K562 (cell line): Measurements from ENCODE around the gene GNPAT. TPM values are rescaled to one million over a fixed set of nuclear protein-coding genes. Genes with fewer than 3 reads are reported as not detected.

Experiments
- ARID1B ChIP-seq: fragments of 450-650 bp; IDR thresholded peaks from 2 replicates; pipeline ENCODE4 v1.6.1; 2016; ENCODE audit warnings: antibody characterized with exemption, mild to moderate bottlenecking, inconsistent platforms
- ATF7 ChIP-seq: fragments of 450-650 bp; IDR thresholded peaks from 2 replicates; pipeline ENCODE4 v1.7.1; 2014; ENCODE audit warnings: mild to moderate bottlenecking, moderate library complexity
- CBFB ChIP-seq: sonication (generic); formaldehyde crosslinking; IDR thresholded peaks from 2 replicates; pipeline ENCODE4 v1.4.0; 2020; ENCODE audit warnings: mild to moderate bottlenecking, missing genetic modification reagents
- DDX20 ChIP-seq: fragments of 450-650 bp; IDR thresholded peaks from 2 replicates; pipeline ENCODE4 v1.6.1; 2016; ENCODE audit warnings: missing genetic modification characterization, low read depth, mild to moderate bottlenecking, missing compliant biosample characterization, moderate library complexity
- DEAF1 ChIP-seq: fragments of 450-650 bp; formaldehyde crosslinking; IDR thresholded peaks from 2 replicates; pipeline ENCODE4 v1.4.0; 2020; ENCODE audit warnings: mild to moderate bottlenecking, moderate library complexity
- DIDO1 ChIP-seq: fragments of 450-650 bp; IDR thresholded peaks from 2 replicates; pipeline ENCODE4 v1.6.1; 2016; ENCODE audit warnings: low read depth, missing biosample characterization, missing genetic modification characterization
- E2F6 ChIP-seq, 2 experiments: IDR thresholded peaks; 2 replicates each; pipeline ENCODE4 v1.6.1; 2011; ENCODE audit warnings: borderline replicate concordance in 1 of 2, control low read depth in 1 of 2, low read depth in 1 of 2, low read length in 1 of 2, mild to moderate bottlenecking in 1 of 2, mixed read lengths in 1 of 2, moderate library complexity in 1 of 2; ENCODE audit not compliant: insufficient read depth in 1 of 2, insufficient read length in 1 of 2, poor library complexity in 1 of 2, severe bottlenecking in 1 of 2; ENCODE audit errors: extremely low read depth in 1 of 2
- FOXK1 ChIP-seq: sonication (generic); formaldehyde crosslinking; IDR thresholded peaks from 2 replicates; pipeline ENCODE4 v1.8.0; 2022; ENCODE audit warnings: missing genetic modification reagents, mild to moderate bottlenecking, borderline replicate concordance
- FOXP4 ChIP-seq: sonication (generic); formaldehyde crosslinking; IDR thresholded peaks from 2 replicates; pipeline ENCODE4 v1.8.0; 2022; ENCODE audit warnings: mild to moderate bottlenecking, missing genetic modification reagents, borderline replicate concordance
- HCFC1 ChIP-seq: IDR thresholded peaks from 2 replicates; pipeline ENCODE4 v1.6.1; 2012; ENCODE audit warnings: low read depth, low read length, improper control_type of control experiment
- L3MBTL2 ChIP-seq: fragments of 450-650 bp; IDR thresholded peaks from 2 replicates; pipeline ENCODE4 v1.6.1; 2016; ENCODE audit warnings: mild to moderate bottlenecking, moderate library complexity
- MEF2D ChIP-seq: conservative IDR thresholded peaks from 2 replicates; pipeline ENCODE4 v1.6.1; 2016; ENCODE audit warnings: low read depth, missing genetic modification characterization, missing compliant biosample characterization
- NBN ChIP-seq: fragments of 450-650 bp; IDR thresholded peaks from 2 replicates; pipeline ENCODE4 v1.6.1; 2016; ENCODE audit warnings: low read depth, mild to moderate bottlenecking
- NFATC3 ChIP-seq: fragments of 450-650 bp; IDR thresholded peaks from 2 replicates; pipeline ENCODE4 v1.6.1; 2017; ENCODE audit warnings: mild to moderate bottlenecking
- RAD21 ChIP-seq, 2 experiments: fragments of 250-450 bp in 1 of 2; fragments of 450-650 bp in 1 of 2; sonication (Bioruptor Pico) in 1 of 2; formaldehyde crosslinking in 1 of 2; IDR thresholded peaks in 1 of 2; conservative IDR thresholded peaks in 1 of 2; 2 replicates each; pipeline versions ENCODE4 v1.4.0 to v1.8.0; 2020 to 2022; ENCODE audit warnings: mild to moderate bottlenecking in 2 of 2, moderate library complexity in 1 of 2
- YY1 ChIP-seq, 3 experiments: IDR thresholded peaks; 2 replicates each; pipeline ENCODE4 v1.6.1; 2011; ENCODE audit warnings: low read length in 2 of 3, mild to moderate bottlenecking in 2 of 3, moderate library complexity in 2 of 3, borderline replicate concordance in 1 of 3, control low read depth in 1 of 3, low read depth in 1 of 3; ENCODE audit not compliant: insufficient read depth in 3 of 3, insufficient replicate concordance in 2 of 3, control insufficient read depth in 1 of 3, insufficient read length in 1 of 3; ENCODE audit errors: extremely low read depth in 1 of 3
- ZNF224 ChIP-seq: sonication (generic); formaldehyde crosslinking; IDR thresholded peaks from 2 replicates; pipeline ENCODE4 v1.8.0; 2022; ENCODE audit warnings: mild to moderate bottlenecking, missing genetic modification reagents
- polyA plus RNA-seq, 8 experiments: library from polyadenylated mRNA; depleted of rRNA in 4 of 8; stranded (reverse) in 5 of 8; unstranded in 3 of 8; fragments of >200 nt; fragmentation: Nextera tagmentation in 2 of 8; fragmentation: Illumina TruSeq in 1 of 8; extraction: Ambion mirVana in 2 of 8; extraction: Trizol in 1 of 8; gene quantifications; 2 replicates each; pipeline versions ENCODE4 v1.2.1 to v1.2.3, GENCODE V29; 2011 to 2014; ENCODE audit warnings: inconsistent platforms in 1 of 8, missing spikeins in 1 of 8
- total RNA-seq, 7 experiments: library from RNA; depleted of rRNA in 6 of 7; stranded (reverse); fragments of >200 nt in 6 of 7; fragmentation: Illumina TruSeq in 2 of 7; extraction: Trizol in 2 of 7; gene quantifications; 2 replicates each; pipeline versions ENCODE4 v1.2.1 to v1.2.3, GENCODE V29; 2011 to 2021; ENCODE audit warnings: low replicate concordance in 1 of 7

The GNPAT gene
- total and polyA plus RNA-seq, 9 of the 15 experiments (the other 6 are each of a cell fraction or from before 2014, with no cell fraction given) = 32.1 to 68.8 (median 50.7) TPM

- peak; percentile 99 for TF ChIP-seq RAD21 (CRISPR knock-in tag; conservative IDR thresholded peaks at IDR 0.05 in 1 of 2, IDR thresholded peaks at IDR 0.05 in 1 of 2)
- 0 out of 2 replicates have a peak, but pooled peaks have one; percentile 20 for TF ChIP-seq MEF2D
- no peak for TF ChIP-seq DDX20
- no peak for TF ChIP-seq DIDO1 (tag)
- peak in 1 of 2 experiments; percentile 75 for TF ChIP-seq E2F6 (IDR thresholded peaks at IDR 0.05; ENCODE audit: borderline replicate concordance in 1 of 2, extremely low read depth in 1 of 2, insufficient read depth in 1 of 2, insufficient read length in 1 of 2, low read depth in 1 of 2, low read length in 1 of 2, poor library complexity in 1 of 2, severe bottlenecking in 1 of 2)
- no peak for TF ChIP-seq NFATC3
- TF ChIP-seq FOXP4 = 0 out of 2 replicates have a peak, but pooled peaks have one; percentile 60
- TF ChIP-seq ATF7 = peak; percentile 41; the same call in 1 of the 2 replicates
- no peak; the same call in 1 of the 2 replicates for TF ChIP-seq HCFC1
- peak; percentile 95 for TF ChIP-seq DEAF1 (CRISPR knock-in tag)
- TF ChIP-seq L3MBTL2 = peak; percentile 60
- 0 out of 2 replicates have a peak, but pooled peaks have one; percentile 51 for TF ChIP-seq ZNF224 (CRISPR knock-in tag)
- TF ChIP-seq CBFB (CRISPR knock-in tag) = peak; percentile 66; the same call in 1 of the 2 replicates
- peak; percentile 52; the same call in 1 of the 2 replicates for TF ChIP-seq NBN
- TF ChIP-seq FOXK1 (CRISPR knock-in tag) = peak; percentile 88
- peak in 1 of 3 experiments; percentile 10 for TF ChIP-seq YY1 (IDR thresholded peaks at IDR 0.05; ENCODE audit: borderline replicate concordance in 1 of 3, control insufficient read depth in 1 of 3, extremely low read depth in 1 of 3, insufficient read depth in 3 of 3, insufficient read length in 1 of 3, insufficient replicate concordance in 2 of 3, low read depth in 1 of 3, low read length in 2 of 3)
- no peak for TF ChIP-seq ARID1B
Measured at GRCh38 chr1:231211005-231211857, 29.8 kb upstream of the GNPAT start (continued).
